NK-92 (cell line): ENCODE data around the gene PPP5C.

Source experiments
- DNase-seq: peaks from one replicate; lab custom pipeline; 2025; ENCODE audit not compliant: unreplicated experiment; lab: John Stamatoyannopoulos, UW

Gene PPP5C

DNA sequence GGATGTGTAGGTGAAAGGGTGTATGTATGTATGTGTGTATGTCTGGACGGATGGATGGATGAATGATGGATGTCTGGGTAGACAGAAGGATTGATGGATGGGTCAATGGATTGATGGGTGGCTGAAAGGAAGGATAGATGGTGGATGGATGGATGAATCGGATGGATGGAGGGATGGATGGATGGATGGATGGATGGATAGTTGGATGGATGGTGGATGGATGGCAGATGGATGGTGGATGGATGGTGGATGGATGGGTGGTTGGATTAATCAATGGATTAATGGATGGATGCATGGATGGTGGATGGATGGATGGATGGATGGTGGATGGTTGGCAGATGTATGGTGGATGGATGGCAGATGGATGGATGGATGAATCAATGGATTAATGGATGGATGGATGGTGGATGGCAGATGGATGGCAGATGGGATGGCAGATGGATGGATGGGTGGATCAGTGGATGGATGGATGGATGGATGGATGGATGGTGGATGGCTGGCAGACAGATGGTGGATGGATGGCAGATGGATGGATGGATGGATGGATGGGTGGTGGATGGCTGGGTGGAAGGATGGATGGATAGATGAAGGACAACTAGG is 16.5 kb upstream of the PPP5C start:
- DNase-seq = no peak

- no peak for DNase-seq
Observed at GRCh38 chr19:46337487-46337886, 9.4 kb upstream of the PPP5C start.

DNA sequence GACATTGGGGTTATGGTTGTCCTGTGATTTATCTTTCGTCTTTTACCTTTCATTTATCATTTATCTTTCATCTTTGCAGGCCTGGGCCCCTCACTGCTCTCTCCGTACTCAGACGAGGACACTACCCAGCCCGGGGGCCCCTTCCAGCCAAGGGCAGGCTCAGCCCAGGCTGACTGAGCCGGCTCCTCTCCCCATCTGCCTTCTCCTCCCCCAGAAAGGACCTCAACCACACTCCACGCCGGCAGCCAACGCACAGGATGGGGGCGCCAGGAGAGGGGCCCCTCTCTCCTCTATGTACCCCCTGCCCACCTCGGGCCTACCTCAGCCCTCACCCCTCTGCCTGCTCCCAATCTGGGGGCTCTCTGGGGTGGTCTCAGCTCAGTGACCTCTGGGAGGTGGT is 7.4 kb upstream of the PPP5C start:
- no peak for DNase-seq

- no peak for DNase-seq
Observed at GRCh38 chr19:46340051-46340659, 6.7 kb upstream of the PPP5C start.

- DNase-seq = no peak
Observed at GRCh38 chr19:46341937-46342336, 5.0 kb upstream of the PPP5C start.

GRCh38 chr19:46344363-46344762 is 2.5 kb upstream of the PPP5C start:
- no peak for DNase-seq

DNA sequence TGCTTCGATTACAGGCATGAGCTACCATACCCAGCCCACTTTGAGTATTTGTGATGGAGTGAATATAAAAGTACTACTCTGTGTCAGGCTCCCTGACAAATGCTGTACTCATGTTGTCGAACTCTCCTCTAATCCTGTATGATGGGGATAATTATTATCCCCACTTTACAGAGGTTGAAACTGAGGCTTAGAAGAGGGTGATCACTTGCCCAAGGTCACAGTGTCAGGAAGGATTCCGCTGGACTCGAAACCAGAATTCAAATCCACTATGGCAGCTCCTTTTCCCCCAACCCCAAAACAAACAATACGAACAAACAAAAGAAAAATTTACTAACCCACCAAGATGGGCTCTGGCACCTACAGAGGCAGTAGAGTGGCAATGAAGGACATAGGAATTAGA is 1.7 kb upstream of the PPP5C start:
- DNase-seq = no peak

DNA sequence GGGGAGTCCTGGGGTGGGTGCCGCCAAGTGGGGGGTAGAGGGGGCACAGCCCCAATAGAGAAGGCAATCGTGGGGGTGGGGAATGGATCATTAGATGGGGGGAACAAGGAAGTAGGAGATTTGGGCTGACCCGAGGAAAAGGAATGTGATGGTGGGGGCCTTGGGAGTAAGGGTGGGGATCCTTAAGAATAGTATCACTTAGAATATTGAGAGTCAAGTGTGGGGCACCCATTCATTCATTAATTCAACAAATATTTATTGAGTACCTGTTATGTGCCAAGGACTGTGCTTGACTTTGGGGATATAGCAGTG is 641 bp downstream of the PPP5C start:
- no peak for DNase-seq

- DNase-seq = no peak
Observed at GRCh38 chr19:46347985-46348384, 1.1 kb downstream of the PPP5C start.

DNA sequence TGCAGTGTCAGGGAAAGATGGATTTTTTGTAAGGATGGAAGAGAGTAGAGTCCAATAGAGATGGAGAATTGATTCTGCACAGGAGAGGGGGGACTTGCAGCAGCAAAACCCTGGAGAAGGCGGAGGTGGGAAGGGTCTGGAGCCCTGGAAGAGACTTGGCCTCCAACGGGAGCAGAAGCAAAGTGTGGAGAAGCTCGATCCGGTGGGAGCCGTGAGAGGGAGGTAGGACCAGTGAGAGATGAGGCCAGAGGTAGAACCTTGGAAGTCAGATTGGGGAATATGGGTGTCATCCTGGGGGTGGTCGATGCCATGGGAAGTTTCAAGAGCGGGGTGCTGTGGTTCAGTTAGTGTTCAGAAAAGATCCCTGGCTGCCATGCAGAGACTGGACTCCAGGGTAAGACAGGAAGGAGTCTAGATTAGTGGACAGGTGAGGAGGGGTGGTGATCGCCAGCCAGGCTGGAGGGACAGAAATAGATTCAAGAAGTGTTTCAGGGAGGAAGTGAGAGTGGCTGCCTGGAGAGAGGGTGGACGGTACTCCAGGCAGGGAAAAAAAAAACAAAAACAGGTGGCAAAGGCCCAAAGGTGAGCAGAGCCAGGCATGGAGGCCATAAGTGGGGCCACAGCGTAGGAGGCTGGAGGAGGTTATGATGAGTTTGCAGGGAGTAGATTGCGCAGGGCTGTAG is 2.6 kb downstream of the PPP5C start:
- DNase-seq = no peak

- no peak for DNase-seq
Observed at GRCh38 chr19:46350029-46350757, 3.3 kb downstream of the PPP5C start.

GRCh38 chr19:46350758-46351159 is 3.9 kb downstream of the PPP5C start:
- no peak for DNase-seq

- no peak for DNase-seq
Observed at GRCh38 chr19:46351241-46352041, 4.6 kb downstream of the PPP5C start.

- DNase-seq = no peak
Observed at GRCh38 chr19:46353730-46354528, 7.0 kb downstream of the PPP5C start.

- no peak for DNase-seq
Observed at GRCh38 chr19:46355234-46356148, 8.6 kb downstream of the PPP5C start.

DNA sequence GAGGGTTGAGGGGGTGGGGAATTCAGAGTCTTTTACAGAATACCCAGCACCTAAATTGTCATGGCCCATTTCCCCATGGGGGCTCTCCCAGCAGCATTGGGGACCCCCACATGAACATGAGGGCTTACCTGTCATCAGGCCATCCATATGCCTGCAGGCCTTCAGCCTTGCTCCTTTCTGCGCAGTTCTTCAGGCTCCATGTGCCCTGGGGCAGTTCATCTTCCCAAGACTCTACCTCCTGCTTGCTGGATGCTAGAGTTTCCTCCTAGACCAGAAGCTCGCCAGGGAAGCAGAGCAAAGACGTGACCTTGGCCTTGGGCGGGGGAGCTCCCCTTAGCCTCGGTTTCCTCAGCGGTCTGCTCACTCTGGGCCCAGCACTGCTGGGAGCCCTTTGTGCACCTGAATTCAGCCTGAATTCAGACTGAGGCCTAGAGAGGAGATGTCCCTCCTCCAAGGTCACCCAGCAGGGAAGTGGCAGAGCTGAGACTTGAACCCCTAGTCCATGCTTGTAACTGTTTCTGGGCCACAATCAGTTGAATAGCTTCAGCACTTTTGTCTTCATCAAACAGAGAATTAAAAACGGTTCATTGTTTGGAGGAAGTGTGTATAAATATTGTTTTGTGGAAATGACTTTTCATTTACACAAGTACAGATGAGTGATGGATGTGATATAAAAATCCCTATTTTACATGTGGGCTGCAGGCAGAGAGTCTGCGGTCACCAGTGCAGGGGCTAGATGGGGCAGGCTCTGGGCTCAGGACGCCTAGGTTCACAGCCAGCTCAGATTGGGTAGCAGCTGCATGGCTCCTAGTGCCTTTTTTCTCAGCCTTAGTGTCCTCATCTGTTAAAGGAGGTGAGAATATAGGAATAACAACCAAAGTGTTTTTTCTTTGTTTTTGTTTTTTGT is 9.5 kb downstream of the PPP5C start:
- DNase-seq = no peak

- DNase-seq = no peak
Observed at GRCh38 chr19:46357846-46358583, 11.1 kb downstream of the PPP5C start.

GRCh38 chr19:46361915-46362314 is 15.0 kb downstream of the PPP5C start:
- no peak for DNase-seq
